MCF 10A (cell line): ENCODE measurements around the gene OTOR. TPM values are rescaled to one million over a fixed set of nuclear protein-coding genes. Genes with fewer than 3 reads are reported as not detected.

Experiments
- BruUV-seq: library from RNA; stranded (reverse); fragments of 400-500 nt; replicated peaks from 2 replicates; lab custom pipeline; 2021; lab: Mats Ljungman, UMichigan
- CTCF ChIA-PET: fragments of 300-600 bp; sonication (Branson Sonifier 250); formaldehyde crosslinking; extraction: SDS; loops from one replicate; lab custom pipeline; 2021; ENCODE audit warnings: antibody characterized with exemption, inconsistent platforms; lab: Yijun Ruan, JAX
- POLR2A ChIA-PET: fragments of 300-600, 350-650 bp; sonication (Branson Sonifier 250); formaldehyde crosslinking; extraction: SDS; loops from one replicate; lab custom pipeline; 2020; ENCODE audit warnings: antibody characterized with exemption, inconsistent platforms; lab: Yijun Ruan, JAX
- DNase-seq: peaks from one replicate; pipeline ENCODE4 v3.0.0-alpha.2; 2018; ENCODE audit not compliant: unreplicated experiment
- H3K27ac Mint-ChIP-seq: one replicate; pipeline ENCODE4 v1.8.0; 2022; ENCODE audit warnings: mild to moderate bottlenecking, low read depth, mixed read lengths; ENCODE audit not compliant: unreplicated experiment
- H3K27me3 Mint-ChIP-seq: one replicate; pipeline ENCODE4 v1.8.0; 2022; ENCODE audit warnings: mixed read lengths; ENCODE audit not compliant: insufficient read depth, unreplicated experiment
- H3K36me3 Mint-ChIP-seq: one replicate; pipeline ENCODE4 v1.8.0; 2022; ENCODE audit warnings: mild to moderate bottlenecking, moderate library complexity, mixed read lengths; ENCODE audit not compliant: insufficient read depth, unreplicated experiment
- H3K4me1 Mint-ChIP-seq: one replicate; pipeline ENCODE4 v1.8.0; 2022; ENCODE audit warnings: mixed read lengths; ENCODE audit not compliant: insufficient read depth, unreplicated experiment
- H3K4me3 Mint-ChIP-seq: one replicate; pipeline ENCODE4 v1.8.0; 2022; ENCODE audit warnings: mild to moderate bottlenecking, moderate library complexity, mixed read lengths; ENCODE audit not compliant: unreplicated experiment
- H3K9me3 Mint-ChIP-seq: one replicate; pipeline ENCODE4 v1.8.0; 2022; ENCODE audit warnings: mixed read lengths; ENCODE audit not compliant: unreplicated experiment
- CTCF ChIP-seq: fragments of 200-600 bp; IDR thresholded peaks from one replicate; pipeline ENCODE4 v1.8.0; 2022; ENCODE audit warnings: antibody characterized with exemption, mild to moderate bottlenecking; ENCODE audit not compliant: unreplicated experiment
- intact Hi-C: fragments of 100-400 bp; cut with micrococcal nuclease; formaldehyde crosslinking; loops from 2 replicates; pipeline ENCODE4 v1.14.1; 2022
- total RNA-seq: library from RNA; stranded (reverse); gene quantifications from 2 replicates; pipeline ENCODE4 v1.2.3, GENCODE V29; 2022

Gene OTOR
- total RNA-seq, 1 experiment from 2014 or later: not detected

- H3K27ac Mint-ChIP-seq: no peak overlapping the region
- H3K4me1 Mint-ChIP-seq: no peaks in the 10 kb centered on the region
- ChIA-PET POLR2A (interaction anchor here (0.7 kb wide), 1 partner anchor 738 kb away, joined by 3 read pairs; no protein-coding TSS in a partner anchor), CTCF (interaction anchor here (0.6 to 3.9 kb wide), 4 partner anchors 8 to 28 kb away, joined by 3 to 21 read pairs (median 4); no protein-coding TSS in a partner anchor)
- intact Hi-C loops: no loop called here
- H3K27me3 Mint-ChIP-seq: peaks cover 71% of the 10 kb centered on the region
- H3K4me3 Mint-ChIP-seq: no peak overlapping the region
- no peaks in the 10 kb centered on the region for H3K36me3 Mint-ChIP-seq
- DNase-seq: no peak
- H3K9me3 Mint-ChIP-seq: no peaks in the 10 kb centered on the region
- no TSS peak for BruUV-seq
- no peak for TF ChIP-seq CTCF
Observed at GRCh38 chr20:16777126-16777525, 29.0 kb downstream of the OTOR start.

GRCh38 chr20:16778159-16778558, 30.0 kb downstream of the OTOR start:
- intact Hi-C loops: no loop called here
- TF ChIP-seq CTCF: no peak
- H3K9me3 Mint-ChIP-seq: no peaks in the 10 kb centered on the region
- H3K27me3 Mint-ChIP-seq: peaks cover 77% of the 10 kb centered on the region
- CTCF ChIA-PET: interaction anchor here (3.9 kb wide), 1 partner anchor 17 kb away, joined by 21 read pairs; no protein-coding TSS in a partner anchor
- POLR2A ChIA-PET: no interaction called here
- BruUV-seq: no TSS peak
- no peak overlapping the region for H3K4me3 Mint-ChIP-seq
- no peak overlapping the region for H3K27ac Mint-ChIP-seq
- no peak for DNase-seq
- H3K4me1 Mint-ChIP-seq: no peaks in the 10 kb centered on the region
- H3K36me3 Mint-ChIP-seq: no peaks in the 10 kb centered on the region

- intact Hi-C loops: no loop called here
- Mint-ChIP-seq H3K27me3 (peaks cover 70% of the 10 kb centered on the region), H3K36me3 (no peaks in the 10 kb centered on the region), H3K4me3 (no peak overlapping the region), H3K27ac (no peak overlapping the region), H3K9me3 (no peaks in the 10 kb centered on the region), H3K4me1 (no peaks in the 10 kb centered on the region)
- no peak for TF ChIP-seq CTCF
- no TSS peak for BruUV-seq
- ChIA-PET POLR2A (no interaction called here), CTCF (interaction anchor here (0.6 to 4.4 kb wide), 2 partner anchors 20 to 1398 kb away, joined by 4 to 20 read pairs; no protein-coding TSS in a partner anchor)
- no peak for DNase-seq
Observed at GRCh38 chr20:16781496-16781895, 33.3 kb downstream of the OTOR start.

GRCh38 chr20:16785226-16785625, 37.1 kb downstream of the OTOR start:
- POLR2A ChIA-PET: no interaction called here
- BruUV-seq: no TSS peak
- intact Hi-C loops: no loop called here
- H3K4me1 Mint-ChIP-seq: no peaks in the 10 kb centered on the region
- no peaks in the 10 kb centered on the region for H3K9me3 Mint-ChIP-seq
- H3K27ac Mint-ChIP-seq: no peak overlapping the region
- no peak overlapping the region for H3K4me3 Mint-ChIP-seq
- CTCF ChIA-PET: interaction anchor here (0.6 to 1.0 kb wide), 2 partner anchors 8 to 26 kb away, joined by 3 read pairs; no protein-coding TSS in a partner anchor
- DNase-seq: no peak
- TF ChIP-seq CTCF: no peak
- H3K36me3 Mint-ChIP-seq: no peaks in the 10 kb centered on the region
- peaks cover 53% of the 10 kb centered on the region for H3K27me3 Mint-ChIP-seq

Other genes starting within 250 kb of the OTOR start
- gene KIF16B, start 174.9 kb upstream of the OTOR start, total RNA-seq: 14.8 and 15.8 TPM in 2 replicates
- gene SNRPB2, start 18.3 kb upstream of the OTOR start, total RNA-seq: 57.7 and 74.3 TPM in 2 replicates